Subcutaneous abdominal adipose tissue (tissue), 5 donors: Measurements from ENCODE around the gene CAMK2B.

Experiments
- H3K27ac ChIP-seq: one replicate; pipeline ENCODE4 v1.7.0; 2013; ENCODE audit warnings: low read depth, mild to moderate bottlenecking, inconsistent platforms, low read length, moderate library complexity
- H3K27me3 ChIP-seq, 5 donors: one replicate each; pipeline ENCODE4 v1.7.0; 2013; ENCODE audit warnings: low read length in 5 of 5, inconsistent platforms in 1 of 5; ENCODE audit not compliant: control insufficient read depth in 5 of 5, insufficient read depth in 4 of 5
- H3K36me3 ChIP-seq, 5 donors: one replicate each; pipeline ENCODE4 v1.7.0; 2013; ENCODE audit warnings: low read length in 5 of 5; ENCODE audit not compliant: control insufficient read depth in 5 of 5, insufficient read depth in 5 of 5
- H3K4me1 ChIP-seq, 5 donors: one replicate each; pipeline ENCODE4 v1.7.0; 2013; ENCODE audit warnings: low read length in 5 of 5, mild to moderate bottlenecking in 3 of 5, moderate library complexity in 1 of 5; ENCODE audit not compliant: control insufficient read depth in 5 of 5, insufficient read depth in 5 of 5
- H3K4me3 ChIP-seq, 5 donors: one replicate each; pipeline ENCODE4 v1.7.0; 2013; ENCODE audit warnings: low read length in 5 of 5, low read depth in 1 of 5
- H3K9ac ChIP-seq, 5 donors: one replicate each; pipeline ENCODE4 v1.7.0; 2013; ENCODE audit warnings: low read length in 5 of 5, mild to moderate bottlenecking in 4 of 5, moderate library complexity in 3 of 5
- H3K9me3 ChIP-seq, 5 donors: one replicate each; pipeline ENCODE4 v1.7.0; 2013; ENCODE audit warnings: low read length in 5 of 5; ENCODE audit not compliant: control insufficient read depth in 5 of 5
- donor health status: healthy.
- donor health status: healthy.
- donor health status: healthy.
- donor health status: healthy.
- donor health status: healthy.

The CAMK2B gene

DNA sequence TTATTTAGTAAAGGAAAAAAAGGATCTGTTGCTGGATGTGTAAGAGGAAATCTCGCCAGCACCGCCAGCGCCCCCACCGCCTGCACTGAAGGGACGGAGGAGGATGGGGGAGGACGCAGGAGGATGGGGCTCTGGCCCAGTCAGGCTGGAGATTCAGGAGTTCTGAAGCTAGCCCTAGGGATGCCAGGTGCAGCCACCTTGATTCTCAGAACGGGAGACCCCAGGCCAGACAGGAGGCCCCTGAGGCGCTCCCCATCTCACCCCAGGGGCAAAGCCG is 1.3 kb downstream of the CAMK2B start:
- no peaks in the 10 kb centered on the region for H3K9me3 ChIP-seq
- peaks cover 22 to 36% (median 24%) of the 10 kb centered on the region in 5 donors for H3K27me3 ChIP-seq
- H3K9ac ChIP-seq = no peak overlapping the region
- H3K27ac ChIP-seq = no peak overlapping the region
- H3K36me3 ChIP-seq = no peaks in the 10 kb centered on the region
- no peak overlapping the region for H3K4me3 ChIP-seq
- peaks cover 0 to 13% (median 5%) of the 10 kb centered on the region in 5 donors for H3K4me1 ChIP-seq

DNA sequence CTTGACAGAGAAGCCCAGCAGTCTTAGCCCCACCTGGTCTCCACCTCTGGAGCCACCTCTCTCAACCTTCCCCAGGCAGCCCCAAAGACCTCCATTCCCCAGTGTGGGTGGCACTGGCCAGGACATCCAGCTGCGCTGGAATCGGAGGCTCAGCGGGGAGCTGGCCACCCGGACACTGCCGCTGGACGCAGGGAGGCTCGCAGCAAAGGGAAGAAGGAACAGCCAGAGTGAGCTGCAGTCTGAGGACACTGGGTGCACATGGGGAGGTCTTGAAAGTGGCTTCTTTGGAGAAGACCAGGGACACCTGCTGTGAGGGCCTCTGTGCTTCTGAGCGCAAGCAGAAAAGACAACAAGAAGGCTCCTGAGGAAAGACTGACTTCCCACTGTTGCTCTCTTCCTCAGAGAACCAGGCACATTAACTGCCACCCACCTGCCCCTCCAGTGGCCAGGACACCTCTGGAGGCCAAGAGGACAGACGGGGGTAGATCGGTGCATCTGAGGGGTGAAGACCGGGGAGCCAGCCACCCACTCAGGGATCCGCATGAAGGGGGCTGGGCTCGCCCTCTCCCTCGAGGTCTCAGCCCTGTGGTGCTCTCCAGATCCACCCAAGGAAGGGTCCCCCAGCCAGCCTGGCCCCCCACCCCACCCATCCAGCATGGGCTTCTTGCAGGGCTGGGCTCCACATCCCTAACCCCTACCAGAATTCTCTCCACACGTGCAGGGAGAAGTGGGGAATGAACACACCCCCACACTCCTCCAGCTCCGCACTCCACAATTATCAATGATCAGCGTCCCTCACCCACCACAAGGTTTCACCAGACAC is 1.8 kb downstream of the CAMK2B start:
- Histone ChIP-seq H3K27me3 (peaks cover 22 to 36% (median 23%) of the 10 kb centered on the region in 5 donors), H3K27ac (no peak overlapping the region), H3K4me1 (peaks cover 0 to 13% (median 5%) of the 10 kb centered on the region in 5 donors), H3K4me3 (no peak overlapping the region), H3K9me3 (no peaks in the 10 kb centered on the region), H3K9ac (no peak overlapping the region), H3K36me3 (no peaks in the 10 kb centered on the region)

GRCh38 chr7:44322631-44323363 is 2.6 kb downstream of the CAMK2B start:
- no peaks in the 10 kb centered on the region for H3K36me3 ChIP-seq
- no peaks in the 10 kb centered on the region for H3K9me3 ChIP-seq
- peaks cover 0 to 13% (median 5%) of the 10 kb centered on the region in 5 donors for H3K4me1 ChIP-seq
- H3K9ac ChIP-seq = no peak overlapping the region
- no peak overlapping the region for H3K27ac ChIP-seq
- H3K4me3 ChIP-seq = no peak overlapping the region
- H3K27me3 ChIP-seq = peaks cover 22 to 36% (median 23%) of the 10 kb centered on the region in 5 donors

DNA sequence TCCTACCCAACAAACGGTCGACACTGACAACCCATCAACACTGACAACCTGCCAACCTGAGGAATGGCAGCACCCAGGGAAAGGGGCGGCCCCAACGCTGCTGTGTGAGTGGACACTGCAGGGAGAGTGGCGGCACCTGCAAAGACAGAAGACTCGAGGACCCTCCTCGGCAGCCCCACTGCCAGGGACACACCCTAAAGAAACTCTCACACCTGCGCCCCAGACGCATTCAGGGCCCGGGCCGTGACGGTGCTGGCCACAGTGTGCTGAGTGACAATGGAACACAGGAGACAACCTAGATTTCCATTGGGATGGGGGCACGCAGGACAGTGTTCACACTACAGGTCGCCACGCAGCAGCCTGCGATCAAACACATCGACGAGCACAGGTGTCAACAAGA is 3.6 kb downstream of the CAMK2B start:
- H3K4me3 ChIP-seq = no peak overlapping the region
- H3K9ac ChIP-seq = no peak overlapping the region
- H3K36me3 ChIP-seq = no peaks in the 10 kb centered on the region
- H3K27ac ChIP-seq = no peak overlapping the region
- H3K4me1 ChIP-seq = peaks cover 0 to 13% (median 5%) of the 10 kb centered on the region in 5 donors
- H3K9me3 ChIP-seq = no peaks in the 10 kb centered on the region
- peaks cover 20 to 27% (median 20%) of the 10 kb centered on the region in 5 donors for H3K27me3 ChIP-seq

GRCh38 chr7:44320794-44321371 is 4.5 kb downstream of the CAMK2B start:
- Histone ChIP-seq H3K36me3 (no peaks in the 10 kb centered on the region), H3K9ac (no peak overlapping the region), H3K27ac (no peak overlapping the region), H3K4me1 (peaks cover 0 to 12% (median 4%) of the 10 kb centered on the region in 5 donors), H3K4me3 (no peak overlapping the region), H3K27me3 (peaks cover 11 to 18% (median 11%) of the 10 kb centered on the region in 5 donors), H3K9me3 (no peaks in the 10 kb centered on the region)

- peaks cover 0 to 6% (median 2%) of the 10 kb centered on the region in 5 donors for H3K9me3 ChIP-seq
- H3K9ac ChIP-seq = no peak overlapping the region
- H3K4me3 ChIP-seq = no peak overlapping the region
- peaks cover 9 to 17% (median 10%) of the 10 kb centered on the region in 5 donors for H3K27me3 ChIP-seq
- peaks cover 0 to 9% (median 4%) of the 10 kb centered on the region in 5 donors for H3K4me1 ChIP-seq
- no peak overlapping the region for H3K27ac ChIP-seq
- no peaks in the 10 kb centered on the region for H3K36me3 ChIP-seq
These were observed 5.3 kb downstream of the CAMK2B start for GRCh38 chr7:44320141-44320540.

- Histone ChIP-seq H3K4me3 (no peak overlapping the region), H3K4me1 (peaks cover 0 to 9% (median 0%) of the 10 kb centered on the region in 5 donors), H3K36me3 (no peaks in the 10 kb centered on the region), H3K9ac (no peak overlapping the region), H3K27me3 (peaks cover 0 to 6% (median 4%) of the 10 kb centered on the region in 5 donors), H3K9me3 (peaks cover 0 to 6% (median 5%) of the 10 kb centered on the region in 5 donors), H3K27ac (no peak overlapping the region)
These were observed 7.1 kb downstream of the CAMK2B start for GRCh38 chr7:44318332-44318731.

GRCh38 chr7:44315301-44315903 is 10.0 kb downstream of the CAMK2B start:
- H3K4me1 ChIP-seq = no peaks in the 10 kb centered on the region
- peaks cover 0 to 6% (median 5%) of the 10 kb centered on the region in 5 donors for H3K9me3 ChIP-seq
- H3K27me3 ChIP-seq = peaks cover 0 to 8% (median 2%) of the 10 kb centered on the region in 5 donors
- no peaks in the 10 kb centered on the region for H3K36me3 ChIP-seq
- no peak overlapping the region for H3K4me3 ChIP-seq
- H3K27ac ChIP-seq = no peak overlapping the region
- no peak overlapping the region for H3K9ac ChIP-seq

DNA sequence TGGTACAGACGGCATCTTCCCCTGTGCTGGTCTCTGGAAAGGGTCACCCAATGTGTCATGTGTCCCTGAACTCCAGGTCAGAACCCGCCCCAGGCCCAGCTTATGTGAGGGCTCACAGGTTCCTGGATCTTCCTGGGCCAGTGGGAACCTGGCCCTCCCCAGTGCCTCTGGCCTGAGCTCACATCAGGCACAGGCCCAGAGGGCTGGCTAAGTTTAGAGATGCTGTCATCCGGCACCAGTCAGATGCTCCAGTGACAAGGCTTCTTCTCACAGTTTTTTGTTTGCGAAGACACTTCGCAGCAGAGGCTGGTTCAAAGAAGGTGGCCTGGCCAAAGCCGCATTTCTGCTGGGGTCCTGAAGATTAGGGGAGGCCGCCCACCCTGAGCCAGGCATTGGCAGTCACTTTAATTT is 11.8 kb downstream of the CAMK2B start:
- Histone ChIP-seq H3K9me3 (peaks cover 0 to 6% (median 5%) of the 10 kb centered on the region in 5 donors), H3K4me1 (peaks cover 0 to 17% (median 15%) of the 10 kb centered on the region in 5 donors), H3K27ac (no peak overlapping the region), H3K4me3 (no peak overlapping the region), H3K27me3 (peaks cover 6 to 18% (median 9%) of the 10 kb centered on the region in 5 donors), H3K9ac (no peak overlapping the region), H3K36me3 (no peaks in the 10 kb centered on the region)
